ENCODE data around the gene DHRS3.

DNA sequence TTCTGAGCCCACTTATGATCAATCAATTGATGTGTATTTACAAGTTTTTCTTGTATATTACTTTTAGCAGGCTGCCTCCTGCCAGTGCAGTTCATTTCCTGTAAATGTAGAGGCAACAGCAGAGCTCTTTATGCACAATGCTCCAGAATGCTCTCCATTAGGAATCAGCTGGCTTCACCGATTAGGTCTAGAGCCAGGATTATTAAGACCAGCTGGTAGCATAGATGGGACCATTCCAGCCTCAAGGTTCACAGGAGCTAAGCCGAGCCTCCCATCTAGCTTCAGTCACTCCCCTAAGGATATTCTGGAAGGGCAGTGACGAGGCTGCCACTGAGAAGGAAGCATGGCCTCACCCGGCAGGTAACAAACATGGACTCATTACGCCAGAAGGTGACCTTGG lies 36.8 kb downstream of the DHRS3 start:
- TF ChIP-seq, protein P1, sequence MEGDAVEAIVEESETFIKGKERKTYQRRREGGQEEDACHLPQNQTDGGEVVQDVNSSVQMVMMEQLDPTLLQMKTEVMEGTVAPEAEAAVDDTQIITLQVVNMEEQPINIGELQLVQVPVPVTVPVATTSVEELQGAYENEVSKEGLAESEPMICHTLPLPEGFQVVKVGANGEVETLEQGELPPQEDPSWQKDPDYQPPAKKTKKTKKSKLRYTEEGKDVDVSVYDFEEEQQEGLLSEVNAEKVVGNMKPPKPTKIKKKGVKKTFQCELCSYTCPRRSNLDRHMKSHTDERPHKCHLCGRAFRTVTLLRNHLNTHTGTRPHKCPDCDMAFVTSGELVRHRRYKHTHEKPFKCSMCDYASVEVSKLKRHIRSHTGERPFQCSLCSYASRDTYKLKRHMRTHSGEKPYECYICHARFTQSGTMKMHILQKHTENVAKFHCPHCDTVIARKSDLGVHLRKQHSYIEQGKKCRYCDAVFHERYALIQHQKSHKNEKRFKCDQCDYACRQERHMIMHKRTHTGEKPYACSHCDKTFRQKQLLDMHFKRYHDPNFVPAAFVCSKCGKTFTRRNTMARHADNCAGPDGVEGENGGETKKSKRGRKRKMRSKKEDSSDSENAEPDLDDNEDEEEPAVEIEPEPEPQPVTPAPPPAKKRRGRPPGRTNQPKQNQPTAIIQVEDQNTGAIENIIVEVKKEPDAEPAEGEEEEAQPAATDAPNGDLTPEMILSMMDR (IDR thresholded peaks at IDR 0.05; ENCODE audit: low read depth, low read length), result no peak
- TF ChIP-seq EZH2phosphoT487 (IDR thresholded peaks at IDR 0.05; ENCODE audit: low read depth), result no peak
